Neuron (in vitro differentiated cells): Measurements from ENCODE around the gene NBDY.
"Not testable (repeated sequence)": the region's sequence is repeated elsewhere in the genome, so short reads cannot be mapped to it uniquely, and the experiment has no call there.

Experiments
- H2AFZ ChIP-seq: one replicate; pipeline ENCODE4 v1.6.1; 2013; ENCODE audit warnings: low read depth, mild to moderate bottlenecking, inconsistent platforms, low read length, moderate library complexity
- H3K27me3 ChIP-seq: one replicate; pipeline ENCODE4 v1.6.1; 2013; ENCODE audit warnings: low read length; ENCODE audit not compliant: insufficient read depth
- H3K36me3 ChIP-seq: one replicate; pipeline ENCODE4 v1.6.1; 2013; ENCODE audit warnings: low read length; ENCODE audit not compliant: insufficient read depth
- H3K4me1 ChIP-seq: one replicate; pipeline ENCODE4 v1.6.1; 2013; ENCODE audit warnings: low read length; ENCODE audit not compliant: insufficient read depth
- H3K4me3 ChIP-seq: 2 replicates; pipeline ENCODE4 v1.5.1; 2013; ENCODE audit warnings: mild to moderate bottlenecking, low read length, moderate library complexity
- H3K9me3 ChIP-seq: one replicate; pipeline ENCODE4 v1.6.1; 2013; ENCODE audit warnings: low read length

Gene NBDY

GRCh38 chrX:56804867-56805266, 75.8 kb downstream of the NBDY start:
- Histone ChIP-seq H2AFZ (no peak overlapping the region), H3K4me3 (no peak overlapping the region), H3K4me1 (no peaks in the 10 kb centered on the region), H3K9me3 (no peaks in the 10 kb centered on the region), H3K36me3 (no peaks in the 10 kb centered on the region), H3K27me3 (no peaks in the 10 kb centered on the region)

GRCh38 chrX:56805399-56805798, 76.4 kb downstream of the NBDY start:
- no peaks in the 10 kb centered on the region for H3K4me1 ChIP-seq
- no peaks in the 10 kb centered on the region for H3K9me3 ChIP-seq
- H3K36me3 ChIP-seq: no peaks in the 10 kb centered on the region
- no peaks in the 10 kb centered on the region for H3K27me3 ChIP-seq
- no peak overlapping the region for H2AFZ ChIP-seq
- H3K4me3 ChIP-seq: no peak overlapping the region

GRCh38 chrX:56806176-56806575, 77.1 kb downstream of the NBDY start:
- not testable (repeated sequence) for H3K4me1 ChIP-seq, H3K4me3 ChIP-seq, H3K9me3 ChIP-seq, H3K36me3 ChIP-seq, H3K27me3 ChIP-seq, H2AFZ ChIP-seq

- Histone ChIP-seq H3K4me1 (no peaks in the 10 kb centered on the region), H3K4me3 (no peak overlapping the region), H3K36me3 (no peaks in the 10 kb centered on the region), H3K9me3 (no peaks in the 10 kb centered on the region), H2AFZ (no peak overlapping the region), H3K27me3 (no peaks in the 10 kb centered on the region)
Measured at GRCh38 chrX:56811599-56811998, 82.6 kb downstream of the NBDY start.

GRCh38 chrX:56812515-56813105, 83.6 kb downstream of the NBDY start:
- Histone ChIP-seq H2AFZ (no peak overlapping the region), H3K4me3 (no peak overlapping the region), H3K36me3 (no peaks in the 10 kb centered on the region), H3K27me3 (no peaks in the 10 kb centered on the region), H3K4me1 (no peaks in the 10 kb centered on the region), H3K9me3 (no peaks in the 10 kb centered on the region)

DNA sequence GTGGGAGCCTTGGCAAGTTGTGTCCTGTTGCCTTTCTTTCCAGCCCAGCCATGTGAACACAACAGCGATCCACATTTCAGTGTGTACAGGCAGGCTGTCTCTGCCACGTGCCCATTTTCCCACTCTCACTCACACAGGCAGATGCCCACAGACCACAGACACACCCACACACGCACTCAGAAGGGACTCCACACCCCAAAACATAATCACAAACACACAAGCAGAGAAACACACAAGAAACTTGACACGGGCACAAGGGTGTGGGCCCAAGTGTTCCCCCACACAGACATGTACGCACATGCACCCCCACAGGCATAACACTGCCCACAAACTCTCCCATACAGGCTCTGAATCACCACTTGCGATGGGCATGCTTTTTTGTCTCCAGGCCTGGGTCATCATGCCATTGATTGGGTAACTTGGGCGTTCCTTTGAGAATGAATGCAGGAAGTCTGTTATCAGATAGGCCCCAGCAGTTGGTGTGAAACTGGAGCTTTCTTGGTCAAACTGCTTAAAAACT, 84.3 kb downstream of the NBDY start:
- Histone ChIP-seq H3K27me3 (no peaks in the 10 kb centered on the region), H2AFZ (no peak overlapping the region), H3K4me3 (no peak overlapping the region), H3K9me3 (no peaks in the 10 kb centered on the region), H3K36me3 (no peaks in the 10 kb centered on the region), H3K4me1 (no peaks in the 10 kb centered on the region)

DNA sequence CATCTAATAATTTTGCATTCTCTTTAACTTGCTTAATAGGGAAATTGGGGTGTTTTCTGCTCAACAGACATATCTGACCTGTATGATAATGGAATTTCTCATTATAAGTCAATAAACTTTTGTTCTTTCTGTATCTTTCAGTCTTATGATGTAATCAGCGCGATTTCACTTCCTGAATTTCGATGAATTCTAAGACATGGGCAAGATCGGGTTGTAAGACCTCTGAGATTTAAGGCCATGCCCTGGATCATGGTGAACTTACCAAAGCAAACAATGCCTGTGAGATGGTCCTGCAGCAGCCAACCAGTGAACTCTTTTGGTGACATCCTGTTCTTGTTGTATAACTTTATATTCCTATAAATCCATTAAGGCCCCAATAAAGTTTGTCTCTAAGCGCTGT, 88.1 kb downstream of the NBDY start:
- Histone ChIP-seq H3K9me3 (no peaks in the 10 kb centered on the region), H3K4me1 (no peaks in the 10 kb centered on the region), H2AFZ (no peak overlapping the region), H3K4me3 (no peak overlapping the region), H3K36me3 (no peaks in the 10 kb centered on the region), H3K27me3 (no peaks in the 10 kb centered on the region)

DNA sequence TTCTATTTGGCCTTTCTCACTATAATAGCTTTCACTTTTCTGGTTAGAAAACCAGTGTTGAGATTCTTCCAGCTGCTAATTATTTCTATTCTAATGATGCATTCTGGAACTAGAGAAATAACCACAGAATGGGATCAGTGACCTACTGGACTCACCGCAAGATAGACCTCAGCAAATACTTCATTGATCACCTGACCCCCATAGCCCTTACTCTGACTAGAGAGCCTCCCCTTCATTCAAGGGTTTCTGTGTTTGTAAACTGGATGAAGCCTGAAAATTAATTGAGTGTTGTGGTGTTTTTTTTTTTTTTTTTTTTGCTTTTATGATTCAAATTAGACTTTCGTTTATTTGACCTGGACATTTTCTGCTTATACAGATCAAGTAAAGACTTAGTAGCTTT, 97.0 kb downstream of the NBDY start:
- Histone ChIP-seq H3K4me1 (no peaks in the 10 kb centered on the region), H2AFZ (no peak overlapping the region), H3K27me3 (peaks cover 2% of the 10 kb centered on the region), H3K9me3 (no peaks in the 10 kb centered on the region), H3K4me3 (no peak overlapping the region), H3K36me3 (no peaks in the 10 kb centered on the region)

DNA sequence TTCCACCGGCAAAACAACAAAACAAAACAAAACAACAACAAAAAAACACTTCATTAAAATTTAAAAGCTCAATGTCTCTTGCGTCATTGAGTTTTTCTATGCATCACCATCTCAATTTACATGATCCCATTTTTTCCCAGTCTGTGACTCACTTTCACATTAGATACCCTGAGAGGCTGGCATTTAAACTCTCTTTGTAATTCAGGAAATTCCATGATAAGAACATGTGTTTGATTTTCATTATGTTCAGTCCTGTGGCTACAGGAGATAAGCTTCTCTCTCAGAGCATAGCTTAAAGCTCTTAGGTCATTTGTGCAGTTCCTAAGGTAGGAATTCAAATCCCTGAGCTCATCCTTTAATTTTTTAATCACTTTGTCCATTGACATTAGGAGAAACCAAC, 104.6 kb downstream of the NBDY start:
- Histone ChIP-seq H2AFZ (no peak overlapping the region), H3K36me3 (no peaks in the 10 kb centered on the region), H3K4me1 (no peaks in the 10 kb centered on the region), H3K4me3 (no peak overlapping the region), H3K27me3 (peaks cover 3% of the 10 kb centered on the region), H3K9me3 (no peaks in the 10 kb centered on the region)

GRCh38 chrX:56853436-56853835, 124.4 kb downstream of the NBDY start:
- Histone ChIP-seq H3K4me1 (no peaks in the 10 kb centered on the region), H3K27me3 (no peaks in the 10 kb centered on the region), H3K9me3 (no peaks in the 10 kb centered on the region), H3K36me3 (no peaks in the 10 kb centered on the region), H3K4me3 (no peak overlapping the region), H2AFZ (no peak overlapping the region)

- Histone ChIP-seq H3K4me3 (no peak overlapping the region), H2AFZ (no peak overlapping the region), H3K36me3 (no peaks in the 10 kb centered on the region), H3K4me1 (no peaks in the 10 kb centered on the region), H3K9me3 (no peaks in the 10 kb centered on the region), H3K27me3 (no peaks in the 10 kb centered on the region)
Measured at GRCh38 chrX:56857042-56857441, 128.0 kb downstream of the NBDY start.

- H3K36me3 ChIP-seq: no peaks in the 10 kb centered on the region
- no peaks in the 10 kb centered on the region for H3K27me3 ChIP-seq
- H3K4me1 ChIP-seq: no peaks in the 10 kb centered on the region
- H3K9me3 ChIP-seq: no peaks in the 10 kb centered on the region
- no peak overlapping the region for H2AFZ ChIP-seq
- no peak overlapping the region for H3K4me3 ChIP-seq
Measured at GRCh38 chrX:56860888-56861287, 131.8 kb downstream of the NBDY start.
